Medulla oblongata (tissue), 1 donor: ENCODE results near the gene PDP2.

Experiments used
- DNase-seq: peaks from one replicate; pipeline ENCODE4 v3.0.0-alpha.2; 2015; ENCODE audit errors: extremely low spot score

PDP2 gene

GRCh38 chr16:66919569-66920298 is 39.4 kb downstream of the PDP2 start:
- DNase-seq: no peak

GRCh38 chr16:66920299-66920590 is 39.9 kb downstream of the PDP2 start:
- no peak for DNase-seq

GRCh38 chr16:66920924-66921680 is 40.8 kb downstream of the PDP2 start:
- no peak for DNase-seq

- DNase-seq: no peak
Observed at GRCh38 chr16:66921729-66922450, 41.6 kb downstream of the PDP2 start.

- peak; percentile 47 for DNase-seq
Observed at GRCh38 chr16:66923247-66923731, 43.0 kb downstream of the PDP2 start.

- no peak for DNase-seq
Observed at GRCh38 chr16:66923866-66924265, 43.6 kb downstream of the PDP2 start.

GRCh38 chr16:66924527-66925321 is 44.4 kb downstream of the PDP2 start:
- no peak for DNase-seq

- DNase-seq: peak; percentile 29
Observed at GRCh38 chr16:66925322-66925840, 45.1 kb downstream of the PDP2 start, which contains the start of gene RRAD. Gene RRAD, minus strand, starts transcription at chr16:66925535. Its CDS starts 356 bp downstream, at chr16:66925179.

- peak; percentile 59 for DNase-seq
Observed at GRCh38 chr16:66926171-66926947, 46.0 kb downstream of the PDP2 start.

GRCh38 chr16:66926961-66927436 is 46.7 kb downstream of the PDP2 start:
- no peak for DNase-seq

- DNase-seq: no peak
Observed at GRCh38 chr16:66927918-66928649, 47.8 kb downstream of the PDP2 start.

GRCh38 chr16:66928702-66929388 is 48.5 kb downstream of the PDP2 start:
- DNase-seq: no peak

- DNase-seq: no peak
Observed at GRCh38 chr16:66930189-66930588, 49.9 kb downstream of the PDP2 start.

GRCh38 chr16:66931665-66932064 is 51.4 kb downstream of the PDP2 start:
- DNase-seq: no peak

- DNase-seq: no peak
Observed at GRCh38 chr16:66932076-66932475, 51.8 kb downstream of the PDP2 start.

GRCh38 chr16:66933776-66934137 is 53.4 kb downstream of the PDP2 start:
- DNase-seq: no peak

GRCh38 chr16:66934138-66934838 is 54.0 kb downstream of the PDP2 start, which contains the start of gene CIAO2B:
Gene CIAO2B, minus strand, starts transcription at chr16:66934402. Its CDS starts 38 bp downstream, at chr16:66934364.
- DNase-seq: peak; percentile 87

GRCh38 chr16:66934839-66935313 is 54.6 kb downstream of the PDP2 start:
- DNase-seq: peak; percentile 27
